Hematopoietic multipotent progenitor cell treated with erythropoietin and hydrocortisone succinate and interleukin-3 and kit ligand, for 6 days (in vitro differentiated cells): ENCODE results near the gene FAM32A.

ENCODE experiments used
- DNase-seq: peaks from one replicate; pipeline ENCODE4 v3.0.0-alpha.2; 2015

FAM32A gene

GRCh38 chr19:16185123-16185767 is at the start of gene FAM32A:
FAM32A (plus strand) TSS chr19:16185410; CDS start chr19:16185443, 33 bp downstream.
- DNase-seq, result peak; percentile 99

- no peak for DNase-seq
Measured at GRCh38 chr19:16135430-16136127, 49.6 kb upstream of the FAM32A start.

DNA sequence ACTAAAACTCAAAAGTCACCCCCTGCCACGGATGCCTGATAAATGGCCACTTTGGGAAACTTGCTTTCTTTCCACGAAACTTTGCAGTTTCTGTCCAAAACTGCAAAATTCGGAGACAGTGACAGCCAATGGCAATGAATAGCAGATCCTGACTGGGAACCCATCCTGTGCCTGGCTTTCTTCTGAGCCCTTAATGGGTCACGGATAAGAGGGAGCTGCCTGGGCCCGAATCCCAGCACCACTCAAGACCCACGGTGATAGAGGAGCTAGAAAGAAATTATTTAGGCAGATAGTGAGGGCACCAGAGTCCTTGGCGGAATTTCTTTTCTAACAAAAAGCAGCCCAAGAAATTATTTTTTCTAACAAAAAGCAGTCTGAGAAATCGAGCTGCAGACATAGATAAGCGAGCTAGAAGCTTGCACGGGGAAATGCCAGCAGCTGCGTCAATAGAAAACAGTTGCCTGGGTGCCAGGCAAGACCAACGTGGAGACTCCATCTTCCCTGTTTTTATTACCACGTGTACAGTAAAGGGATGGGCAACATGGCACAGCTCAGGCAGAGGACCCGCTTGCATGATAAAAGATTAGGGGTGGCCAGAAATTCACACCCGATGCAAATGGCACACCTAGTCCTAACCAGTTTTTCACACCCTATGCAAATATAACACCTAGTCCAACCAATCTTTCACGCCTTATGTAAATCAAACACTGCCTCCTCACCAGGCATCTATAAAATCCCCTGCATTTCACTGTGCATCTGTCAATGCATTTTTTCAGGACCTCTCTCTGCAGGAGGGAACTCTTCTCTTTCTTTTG is 48.8 kb upstream of the FAM32A start:
- peak; percentile 62 for DNase-seq

GRCh38 chr19:16139752-16140151 is 45.5 kb upstream of the FAM32A start:
- DNase-seq, result peak; percentile 88

DNA sequence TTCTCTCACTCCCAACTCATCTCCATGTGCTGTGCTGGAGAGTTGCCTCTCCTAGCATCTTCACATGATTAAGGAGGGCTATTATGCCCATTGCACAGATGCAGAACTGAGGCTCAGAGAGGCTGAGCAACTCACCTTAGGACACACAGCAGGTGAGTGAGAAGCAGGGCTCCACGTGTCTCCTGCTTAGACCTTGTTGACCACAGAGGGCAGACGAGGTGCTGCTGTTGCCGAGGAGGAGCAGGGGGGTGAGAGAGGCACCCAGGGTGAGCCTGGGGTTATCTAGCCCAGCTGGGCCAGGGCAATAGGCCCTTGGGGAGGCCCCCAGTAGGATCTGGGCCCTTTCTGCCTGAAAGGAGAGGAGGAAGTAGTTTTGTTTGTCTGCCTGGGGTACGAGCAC is 44.2 kb upstream of the FAM32A start:
- DNase-seq, result peak; percentile 89

DNA sequence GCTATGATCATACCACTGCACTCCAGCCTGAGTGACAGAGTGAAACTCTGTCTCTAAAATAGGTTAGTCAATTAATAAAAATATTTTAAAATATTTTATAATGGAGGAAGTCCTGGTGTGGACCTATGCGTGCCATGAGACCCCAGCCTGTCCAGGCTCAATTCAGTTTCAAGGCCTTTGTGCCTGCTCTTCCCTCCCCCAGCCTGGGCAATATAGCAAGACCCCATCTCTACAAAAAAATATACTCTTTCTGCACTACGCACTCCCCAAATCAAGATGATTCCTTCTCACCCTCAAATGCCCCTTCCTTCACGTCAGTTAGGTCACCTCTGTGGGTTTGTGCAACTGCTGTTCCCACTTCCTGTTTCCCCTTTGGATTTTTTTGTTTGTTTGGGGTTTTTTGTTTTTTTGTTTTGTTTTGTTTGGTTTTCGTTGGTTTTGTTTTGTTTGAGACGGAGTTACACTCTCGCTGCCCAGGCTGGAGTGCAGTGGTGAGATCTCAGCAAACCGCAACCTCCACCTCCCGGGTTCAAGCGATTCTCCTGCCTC is 43.1 kb upstream of the FAM32A start:
- no peak for DNase-seq

- peak; percentile 85 for DNase-seq
Measured at GRCh38 chr19:16143399-16144215, 41.6 kb upstream of the FAM32A start, which contains the start of gene HSH2D. HSH2D (plus strand) TSS chr19:16143685; CDS start chr19:16148751, 5,066 bp downstream.

GRCh38 chr19:16144216-16144581 is 41.0 kb upstream of the FAM32A start:
- DNase-seq, result peak; percentile 46

DNA sequence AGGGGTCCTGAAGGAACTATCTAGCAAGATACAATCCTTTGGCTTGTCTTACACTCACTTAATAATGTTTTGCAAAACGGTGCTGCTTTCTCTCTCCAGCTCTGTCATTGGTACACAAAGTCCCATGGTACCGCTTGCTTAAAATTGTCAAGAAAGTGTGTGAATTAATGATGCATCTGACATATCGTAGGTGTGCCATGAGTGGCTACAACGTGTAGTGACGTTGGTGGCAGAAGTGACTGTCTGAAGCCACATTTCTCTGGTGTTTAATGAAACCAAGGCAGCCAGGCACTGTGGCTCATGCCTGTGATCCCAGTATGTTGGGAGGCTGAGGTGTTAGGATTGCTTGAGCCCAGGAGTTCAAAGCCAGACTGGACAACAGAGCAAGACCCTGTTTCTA is 39.1 kb upstream of the FAM32A start:
- DNase-seq, result no peak

DNA sequence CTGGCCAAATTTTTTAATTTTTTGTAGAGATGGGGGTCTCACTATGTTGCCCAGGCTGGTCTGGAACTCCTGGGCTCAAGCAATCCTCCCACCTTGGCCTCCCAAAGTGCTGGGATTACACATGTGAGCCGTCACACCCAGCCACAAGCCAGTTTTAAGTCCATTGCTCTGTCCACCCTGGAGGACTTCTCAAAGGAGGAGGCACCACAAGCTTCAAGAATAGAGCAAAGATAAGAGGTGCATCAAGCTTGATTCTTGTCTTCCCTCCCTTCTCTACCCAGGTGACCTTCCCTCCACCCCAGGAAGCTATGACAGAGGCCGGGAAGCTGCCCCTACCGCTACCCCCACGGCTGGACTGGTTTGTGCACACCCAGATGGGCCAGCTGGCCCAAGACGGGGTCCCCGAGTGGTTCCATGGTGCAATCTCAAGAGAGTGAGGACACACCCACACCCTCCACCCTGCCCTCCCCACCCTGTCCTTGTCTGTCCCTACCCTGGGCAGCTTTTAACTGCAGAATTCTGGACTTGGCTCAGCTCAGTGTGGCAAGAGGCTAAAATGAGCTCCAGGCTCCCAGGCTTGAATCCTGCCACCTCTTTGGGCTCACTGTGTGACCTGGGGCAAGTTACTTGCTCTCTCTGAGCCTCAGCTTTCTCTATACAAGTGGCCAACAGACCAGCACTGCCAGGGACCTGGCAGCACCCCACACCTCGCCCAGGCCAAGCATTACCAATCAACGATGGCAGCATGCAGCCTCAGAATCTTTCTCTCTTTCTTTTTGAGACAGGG is 36.6 kb upstream of the FAM32A start:
- peak; percentile 52 for DNase-seq

DNA sequence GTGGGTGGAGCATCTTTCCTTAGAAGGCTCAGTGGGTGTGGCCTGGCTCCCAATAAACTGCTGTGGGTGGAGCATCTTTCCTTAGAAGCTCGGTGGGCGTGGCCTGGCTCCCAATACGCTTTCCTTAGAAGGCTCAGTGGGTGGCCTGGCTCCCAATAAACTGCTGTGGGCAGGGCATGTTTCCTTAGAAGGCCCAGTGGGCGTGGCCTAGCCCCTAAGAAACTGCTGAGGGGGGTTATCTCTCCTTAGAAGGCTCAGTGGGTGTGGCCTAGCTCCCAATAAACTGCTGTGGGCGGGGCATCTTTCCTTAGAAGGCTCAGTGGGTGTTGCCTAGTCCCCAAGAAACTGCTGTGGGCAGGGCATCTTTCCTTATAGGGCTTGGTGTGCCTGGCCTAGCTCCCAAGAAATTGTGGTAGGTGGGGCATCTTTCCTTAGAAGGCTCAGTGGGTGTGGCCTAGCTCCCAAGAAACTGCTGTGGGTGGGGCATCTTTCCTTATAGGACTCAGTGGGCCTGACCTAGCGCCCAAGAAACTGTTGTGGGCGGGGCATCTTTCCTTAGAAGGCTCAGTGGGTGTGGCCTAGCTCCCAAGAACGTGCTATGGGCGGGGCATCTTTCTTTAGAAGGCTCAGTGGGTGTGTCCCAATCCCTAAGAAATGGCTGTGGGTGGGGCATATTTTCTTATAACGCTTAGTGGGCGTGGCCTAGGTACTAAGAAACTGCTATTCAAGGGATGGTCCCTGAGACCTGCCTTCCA is 31.5 kb upstream of the FAM32A start:
- DNase-seq, result peak; percentile 92

GRCh38 chr19:16154557-16154956 is 30.7 kb upstream of the FAM32A start:
- no peak for DNase-seq

- no peak for DNase-seq
Measured at GRCh38 chr19:16155128-16155527, 30.1 kb upstream of the FAM32A start.

DNA sequence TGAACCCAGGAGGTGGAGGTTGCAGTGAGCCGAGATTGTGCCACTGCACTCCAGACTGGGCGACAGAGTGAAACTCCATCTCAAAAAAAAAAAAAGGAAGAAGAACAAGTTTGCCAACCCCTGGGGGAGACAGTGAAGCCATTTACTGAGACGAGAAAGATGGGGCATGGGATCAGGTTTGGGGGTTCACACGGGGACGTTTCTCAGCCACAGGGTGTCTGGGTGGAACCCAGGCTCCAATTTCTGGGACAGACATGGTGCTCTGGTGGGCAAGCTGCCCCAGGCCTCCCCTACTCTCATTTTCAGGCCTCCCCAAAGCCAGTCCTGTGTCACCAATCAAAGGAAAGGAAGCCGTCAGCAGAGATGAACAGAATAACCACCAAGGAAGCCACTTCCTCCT is 28.3 kb upstream of the FAM32A start:
- DNase-seq, result no peak

DNA sequence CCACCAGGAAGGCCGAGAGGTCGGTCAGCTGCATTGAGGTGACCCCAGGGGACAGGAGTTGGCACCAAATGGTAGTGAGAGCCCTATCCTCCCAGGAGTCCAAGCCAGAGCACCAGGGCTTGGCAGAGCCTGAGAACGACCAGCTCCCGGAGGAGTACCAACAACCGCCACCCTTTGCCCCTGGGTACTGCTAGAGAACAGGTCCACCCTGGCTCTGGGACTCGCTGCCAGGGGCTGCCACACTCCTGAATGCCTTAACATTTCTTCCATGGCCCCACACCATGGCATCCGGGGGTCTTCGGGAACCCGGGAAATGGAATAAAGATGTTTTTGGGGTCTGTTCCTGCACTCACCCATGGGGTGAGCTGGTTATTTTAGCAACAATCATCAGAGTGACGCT is 27.6 kb upstream of the FAM32A start:
- no peak for DNase-seq

DNA sequence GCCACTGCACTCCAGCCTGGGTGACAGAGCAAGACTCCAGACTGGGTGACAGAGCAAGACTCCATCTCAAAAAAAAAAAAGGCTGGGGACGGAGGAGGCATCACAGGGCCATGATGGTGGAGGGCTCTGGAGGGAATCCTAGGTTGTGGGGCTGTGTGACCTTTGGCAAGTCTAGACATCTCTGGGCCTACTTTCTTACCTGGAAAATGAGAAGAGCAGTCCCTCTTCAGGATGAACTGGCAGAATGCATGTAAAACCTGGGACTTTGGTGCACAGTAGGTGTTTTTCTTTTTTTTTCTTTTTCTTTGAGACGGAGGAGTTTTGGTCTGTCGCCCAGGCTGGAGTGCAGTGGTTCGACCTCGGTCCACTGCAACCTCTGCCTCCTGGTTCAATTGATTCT is 25.6 kb upstream of the FAM32A start:
- DNase-seq, result no peak

DNA sequence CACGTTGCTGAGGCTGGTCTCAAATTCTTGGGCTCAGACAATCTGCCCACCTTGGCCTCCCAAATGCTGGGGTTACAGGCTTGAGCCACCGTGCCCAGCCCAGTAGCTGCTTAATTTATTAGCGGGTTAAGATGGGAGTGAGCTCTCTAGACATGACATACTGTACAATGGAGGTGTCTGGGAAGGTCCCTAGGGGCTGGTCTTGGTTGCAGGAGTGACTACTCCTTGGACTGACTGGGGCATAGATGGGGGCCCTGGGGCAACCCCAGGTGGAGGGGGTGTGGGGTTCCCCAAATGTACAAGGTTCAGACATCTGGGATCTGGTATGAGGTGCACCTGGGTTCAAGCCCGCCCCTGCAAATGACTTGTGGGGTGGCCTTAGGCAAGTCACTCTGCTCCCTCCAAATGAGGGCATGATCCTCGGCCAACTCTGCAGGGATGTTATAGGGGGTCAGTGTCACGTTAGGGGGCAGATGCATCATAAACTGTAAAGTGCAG is 24.7 kb upstream of the FAM32A start:
- no peak for DNase-seq

DNA sequence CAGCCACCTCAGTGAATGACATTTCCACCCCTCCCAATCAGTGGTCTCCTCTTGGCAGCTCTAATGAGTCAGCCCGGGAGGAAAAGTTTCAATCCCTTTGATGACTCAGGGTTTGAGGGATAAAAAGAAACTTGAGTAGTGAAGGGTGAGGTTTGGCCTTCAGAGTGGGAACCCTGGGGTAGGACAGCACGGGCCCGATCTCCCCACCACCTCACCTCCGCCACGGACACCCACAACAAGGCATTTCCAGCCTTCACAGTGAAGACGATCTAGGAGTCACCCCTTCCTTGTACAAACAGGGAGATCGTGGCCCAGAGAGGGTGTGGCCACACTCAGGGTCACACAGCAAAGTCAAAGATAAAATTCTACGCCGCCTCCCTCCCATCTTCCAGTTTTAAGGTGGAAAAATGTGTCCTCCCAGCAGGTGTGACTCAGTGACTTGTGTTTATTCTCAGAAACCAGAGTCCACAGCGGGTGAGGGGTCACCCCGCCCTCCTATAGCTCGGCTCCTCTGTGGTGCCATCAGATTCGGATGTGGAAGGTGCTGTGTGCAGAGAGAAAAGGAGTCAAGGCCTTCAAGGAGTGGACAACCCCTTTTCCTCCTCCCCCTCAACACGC is 24.2 kb upstream of the FAM32A start:
- no peak for DNase-seq

DNA sequence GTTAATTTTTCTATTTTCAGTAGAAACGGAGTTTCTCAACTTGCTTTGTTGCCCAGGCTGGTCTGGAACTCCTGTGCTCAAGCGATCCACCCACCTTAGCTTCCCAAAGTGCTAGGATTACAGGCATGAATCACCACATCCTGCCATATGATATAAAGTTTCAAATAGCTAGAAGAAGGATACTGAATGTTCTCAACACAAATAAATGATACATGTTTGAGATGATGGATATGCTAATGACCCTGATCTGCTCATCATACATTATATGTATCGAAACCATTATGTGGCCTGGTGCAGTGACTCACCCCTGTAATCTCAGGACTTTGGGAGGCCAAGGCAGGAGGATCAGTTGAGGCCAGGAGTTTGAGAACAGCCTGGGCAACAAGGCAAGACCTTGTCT is 23.4 kb upstream of the FAM32A start:
- no peak for DNase-seq

GRCh38 chr19:16164222-16164890 is 20.9 kb upstream of the FAM32A start:
- no peak for DNase-seq
